Measurements from ENCODE around the gene RGS18. TPM values are rescaled to one million over a fixed set of nuclear protein-coding genes. Genes with fewer than 3 reads are reported as not detected.

Gene RGS18
- total and polyA plus RNA-seq, 12 donors, result 0.74 to 8.2 (median 1.7) TPM

- H3K27me3 ChIP-seq, result no peaks in the 10 kb centered on the region
- H3K9me3 ChIP-seq (replicated peaks in 1 of 3), result no peaks in the 10 kb centered on the region
- no peaks in the 10 kb centered on the region for H3K4me1 ChIP-seq (replicated peaks in 1 of 2)
- DNase-seq, result no peak
- TF ChIP-seq, protein P1, sequence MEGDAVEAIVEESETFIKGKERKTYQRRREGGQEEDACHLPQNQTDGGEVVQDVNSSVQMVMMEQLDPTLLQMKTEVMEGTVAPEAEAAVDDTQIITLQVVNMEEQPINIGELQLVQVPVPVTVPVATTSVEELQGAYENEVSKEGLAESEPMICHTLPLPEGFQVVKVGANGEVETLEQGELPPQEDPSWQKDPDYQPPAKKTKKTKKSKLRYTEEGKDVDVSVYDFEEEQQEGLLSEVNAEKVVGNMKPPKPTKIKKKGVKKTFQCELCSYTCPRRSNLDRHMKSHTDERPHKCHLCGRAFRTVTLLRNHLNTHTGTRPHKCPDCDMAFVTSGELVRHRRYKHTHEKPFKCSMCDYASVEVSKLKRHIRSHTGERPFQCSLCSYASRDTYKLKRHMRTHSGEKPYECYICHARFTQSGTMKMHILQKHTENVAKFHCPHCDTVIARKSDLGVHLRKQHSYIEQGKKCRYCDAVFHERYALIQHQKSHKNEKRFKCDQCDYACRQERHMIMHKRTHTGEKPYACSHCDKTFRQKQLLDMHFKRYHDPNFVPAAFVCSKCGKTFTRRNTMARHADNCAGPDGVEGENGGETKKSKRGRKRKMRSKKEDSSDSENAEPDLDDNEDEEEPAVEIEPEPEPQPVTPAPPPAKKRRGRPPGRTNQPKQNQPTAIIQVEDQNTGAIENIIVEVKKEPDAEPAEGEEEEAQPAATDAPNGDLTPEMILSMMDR (IDR thresholded peaks at IDR 0.05), result no peak
- TF ChIP-seq POLR2A (IDR thresholded peaks at IDR 0.05), result no peak
- H3K36me3 ChIP-seq (replicated peaks in 1 of 2), result no peaks in the 10 kb centered on the region
- no peak overlapping the region for H3K4me3 ChIP-seq
- intact Hi-C loops (cut with DNase I), result no loop called here
- WGBS, 4 donors, result 45 to 68% (median 55%) methylated on average over 3 of the region's 3 CpGs
- H3K27ac ChIP-seq, result no peak overlapping the region
These were observed 11.0 kb upstream of the RGS18 start for GRCh38 chr1:192147221-192147620.

DNA sequence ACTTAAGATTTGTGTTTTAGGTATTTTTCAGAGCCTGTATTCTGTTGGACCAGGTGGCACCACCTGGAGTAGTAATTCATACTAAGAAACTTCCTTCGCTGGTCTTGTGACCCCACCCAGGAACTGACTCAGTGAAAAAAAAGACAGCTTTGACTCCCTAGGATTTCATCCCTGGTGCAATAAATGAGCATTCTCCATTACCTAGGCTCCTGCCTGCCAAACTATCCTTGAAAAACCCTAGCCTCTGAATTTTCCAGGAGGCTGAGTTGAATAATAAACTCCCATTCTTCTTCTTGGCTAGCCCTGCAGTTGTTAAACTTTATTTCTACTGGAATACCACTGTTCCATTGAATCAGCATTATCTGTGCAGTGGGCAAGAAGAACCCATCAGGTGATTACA lies 10.6 kb upstream of the RGS18 start:
- Histone ChIP-seq H3K27me3 (no peaks in the 10 kb centered on the region), H3K36me3 (replicated peaks in 1 of 2) (no peaks in the 10 kb centered on the region), H3K4me3 (no peak overlapping the region), H3K9me3 (replicated peaks in 1 of 3) (no peaks in the 10 kb centered on the region), H3K27ac (no peak overlapping the region), H3K4me1 (replicated peaks in 1 of 2) (no peaks in the 10 kb centered on the region)
- WGBS, 4 donors, result 66 to 86% (median 82%) methylated on average over 1 of the region's 1 CpG
- intact Hi-C loops (cut with DNase I), result no loop called here
- TF ChIP-seq, protein P1 (IDR thresholded peaks at IDR 0.05), result no peak
- TF ChIP-seq POLR2A (IDR thresholded peaks at IDR 0.05), result no peak
- no peak for DNase-seq

- no peak for TF ChIP-seq POLR2A (IDR thresholded peaks at IDR 0.05)
- TF ChIP-seq, protein P1 (IDR thresholded peaks at IDR 0.05), result no peak
- no peak for DNase-seq
- WGBS, 4 donors, result 39 to 50% (median 44%) methylated on average over 2 of the region's 2 CpGs
- Histone ChIP-seq H3K27ac (no peak overlapping the region), H3K4me3 (no peak overlapping the region), H3K9me3 (replicated peaks in 1 of 3) (no peaks in the 10 kb centered on the region), H3K4me1 (replicated peaks in 1 of 2) (no peaks in the 10 kb centered on the region), H3K36me3 (replicated peaks in 1 of 2) (no peaks in the 10 kb centered on the region), H3K27me3 (no peaks in the 10 kb centered on the region)
- intact Hi-C loops (cut with DNase I), result no loop called here
These were observed 7.1 kb upstream of the RGS18 start for GRCh38 chr1:192151176-192151575.

DNA sequence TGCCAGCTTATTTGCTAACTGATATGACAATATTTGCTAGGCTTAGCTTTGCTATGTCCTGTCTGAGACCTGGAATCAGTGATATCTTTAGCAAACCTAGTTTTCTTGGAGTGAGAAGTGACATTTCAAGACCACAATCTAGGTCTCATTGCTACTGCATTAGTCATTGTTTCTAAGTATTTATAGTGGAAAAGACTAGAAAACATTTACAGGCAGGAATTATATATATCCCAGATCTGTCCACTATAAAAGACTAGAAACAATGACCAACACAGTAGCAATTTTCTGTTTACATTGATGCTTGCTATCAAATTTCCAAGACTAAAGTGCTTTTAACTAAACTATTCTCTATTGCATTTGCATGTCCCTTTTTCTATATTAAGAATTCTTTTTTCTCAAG lies 5.0 kb upstream of the RGS18 start:
- H3K27ac ChIP-seq, result no peak overlapping the region
- intact Hi-C loops (cut with DNase I), result no loop called here
- no peaks in the 10 kb centered on the region for H3K4me1 ChIP-seq (replicated peaks in 1 of 2)
- H3K9me3 ChIP-seq (replicated peaks in 1 of 3), result no peaks in the 10 kb centered on the region
- no peaks in the 10 kb centered on the region for H3K27me3 ChIP-seq
- no peaks in the 10 kb centered on the region for H3K36me3 ChIP-seq (replicated peaks in 1 of 2)
- H3K4me3 ChIP-seq, result no peak overlapping the region
- DNase-seq, result no peak
- TF ChIP-seq POLR2A (IDR thresholded peaks at IDR 0.05), result no peak
- TF ChIP-seq, protein P1 (IDR thresholded peaks at IDR 0.05), result no peak

Data from adrenal gland (tissue), 12 donors.